Measurements from ENCODE around the gene REC114.
"Not testable (repeated sequence)": the region's sequence is repeated elsewhere in the genome, so short reads cannot be mapped to it uniquely, and the experiment has no call there.

REC114 gene

GRCh38 chr15:73442968-73443367 is at the start of gene REC114:
TSS of gene REC114 (plus strand) at chr15:73443164. CDS start at chr15:73443186, 22 bp downstream.
- H3K36me3 Mint-ChIP-seq (ENCODE audit: low read depth) = no peaks in the 10 kb centered on the region
- no peak within 1 kb of the TSS for H3K4me3 Mint-ChIP-seq
- TF ChIP-seq, protein P1, sequence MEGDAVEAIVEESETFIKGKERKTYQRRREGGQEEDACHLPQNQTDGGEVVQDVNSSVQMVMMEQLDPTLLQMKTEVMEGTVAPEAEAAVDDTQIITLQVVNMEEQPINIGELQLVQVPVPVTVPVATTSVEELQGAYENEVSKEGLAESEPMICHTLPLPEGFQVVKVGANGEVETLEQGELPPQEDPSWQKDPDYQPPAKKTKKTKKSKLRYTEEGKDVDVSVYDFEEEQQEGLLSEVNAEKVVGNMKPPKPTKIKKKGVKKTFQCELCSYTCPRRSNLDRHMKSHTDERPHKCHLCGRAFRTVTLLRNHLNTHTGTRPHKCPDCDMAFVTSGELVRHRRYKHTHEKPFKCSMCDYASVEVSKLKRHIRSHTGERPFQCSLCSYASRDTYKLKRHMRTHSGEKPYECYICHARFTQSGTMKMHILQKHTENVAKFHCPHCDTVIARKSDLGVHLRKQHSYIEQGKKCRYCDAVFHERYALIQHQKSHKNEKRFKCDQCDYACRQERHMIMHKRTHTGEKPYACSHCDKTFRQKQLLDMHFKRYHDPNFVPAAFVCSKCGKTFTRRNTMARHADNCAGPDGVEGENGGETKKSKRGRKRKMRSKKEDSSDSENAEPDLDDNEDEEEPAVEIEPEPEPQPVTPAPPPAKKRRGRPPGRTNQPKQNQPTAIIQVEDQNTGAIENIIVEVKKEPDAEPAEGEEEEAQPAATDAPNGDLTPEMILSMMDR (IDR thresholded peaks at IDR 0.05; ENCODE audit: unreplicated experiment in 3 of 3) = no peak
- no peaks in the 10 kb centered on the region for H3K4me1 Mint-ChIP-seq
- H3K27me3 Mint-ChIP-seq (ENCODE audit: low read depth) = peaks cover 17% of the 10 kb centered on the region
- no peak within 1 kb of the TSS for H3K27ac Mint-ChIP-seq
- peaks cover 6% of the 10 kb centered on the region for H3K9me3 Mint-ChIP-seq

- H3K27me3 Mint-ChIP-seq (ENCODE audit: low read depth) = peaks cover 52% of the 10 kb centered on the region
- peaks cover 4% of the 10 kb centered on the region for H3K4me1 Mint-ChIP-seq
- no peak overlapping the region for H3K27ac Mint-ChIP-seq
- no peaks in the 10 kb centered on the region for H3K36me3 Mint-ChIP-seq (ENCODE audit: low read depth)
- H3K4me3 Mint-ChIP-seq = no peak overlapping the region
- no peaks in the 10 kb centered on the region for H3K9me3 Mint-ChIP-seq
- TF ChIP-seq, protein P1 (IDR thresholded peaks at IDR 0.05; ENCODE audit: unreplicated experiment in 3 of 3) = no peak
These were observed 49.6 kb upstream of the REC114 start for GRCh38 chr15:73393336-73393735.

DNA sequence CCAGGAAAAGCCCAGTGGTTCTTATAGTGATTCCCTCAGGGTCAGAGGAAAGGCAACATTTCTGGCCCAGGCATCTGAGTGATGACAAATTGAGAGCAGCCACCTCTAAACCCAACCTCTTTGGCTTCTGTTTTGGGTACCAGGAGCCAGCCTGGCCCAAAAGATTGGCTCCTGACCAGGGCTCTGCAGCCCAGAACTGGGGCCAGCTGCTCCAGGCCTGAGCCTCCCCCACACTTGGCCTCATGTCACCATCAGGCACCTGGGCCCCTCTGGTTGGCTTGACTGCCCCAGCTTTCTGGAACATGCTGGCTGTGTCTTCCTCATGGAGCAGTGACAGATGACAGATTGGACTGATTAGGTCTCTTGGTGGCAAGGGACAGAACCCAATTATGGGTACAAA is 48.2 kb upstream of the REC114 start:
- Mint-ChIP-seq H3K9me3 (no peaks in the 10 kb centered on the region), H3K27me3 (ENCODE audit: low read depth) (peaks cover 47% of the 10 kb centered on the region), H3K4me1 (peaks cover 4% of the 10 kb centered on the region), H3K27ac (no peak overlapping the region), H3K4me3 (no peak overlapping the region), H3K36me3 (ENCODE audit: low read depth) (no peaks in the 10 kb centered on the region)
- TF ChIP-seq, protein P1 (IDR thresholded peaks at IDR 0.05; ENCODE audit: unreplicated experiment in 3 of 3) = no peak

DNA sequence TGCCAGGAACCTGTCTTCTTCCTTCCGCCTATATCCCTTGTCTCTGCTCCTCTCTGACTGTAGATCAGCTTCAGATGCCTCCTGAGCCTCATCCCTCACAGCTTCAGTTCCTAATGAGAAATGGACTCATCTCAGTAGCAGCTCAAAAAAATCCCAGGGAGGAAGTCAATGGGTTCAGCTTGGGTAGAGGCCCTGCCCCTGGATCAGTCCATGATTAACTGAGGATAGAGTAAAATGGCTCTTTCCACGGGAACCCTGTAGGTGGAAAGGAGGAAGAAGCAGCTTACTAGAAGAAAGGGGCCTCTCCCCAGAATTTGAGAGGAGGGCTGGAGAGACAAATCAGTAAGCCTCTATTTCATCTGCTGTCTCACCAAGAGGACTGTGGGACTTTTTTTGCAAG is 47.3 kb upstream of the REC114 start:
- Mint-ChIP-seq H3K27ac (no peak overlapping the region), H3K27me3 (ENCODE audit: low read depth) (peaks cover 39% of the 10 kb centered on the region), H3K4me1 (peaks cover 4% of the 10 kb centered on the region), H3K9me3 (no peaks in the 10 kb centered on the region), H3K4me3 (no peak overlapping the region), H3K36me3 (ENCODE audit: low read depth) (no peaks in the 10 kb centered on the region)
- TF ChIP-seq, protein P1 (IDR thresholded peaks at IDR 0.05; ENCODE audit: unreplicated experiment in 3 of 3) = no peak

DNA sequence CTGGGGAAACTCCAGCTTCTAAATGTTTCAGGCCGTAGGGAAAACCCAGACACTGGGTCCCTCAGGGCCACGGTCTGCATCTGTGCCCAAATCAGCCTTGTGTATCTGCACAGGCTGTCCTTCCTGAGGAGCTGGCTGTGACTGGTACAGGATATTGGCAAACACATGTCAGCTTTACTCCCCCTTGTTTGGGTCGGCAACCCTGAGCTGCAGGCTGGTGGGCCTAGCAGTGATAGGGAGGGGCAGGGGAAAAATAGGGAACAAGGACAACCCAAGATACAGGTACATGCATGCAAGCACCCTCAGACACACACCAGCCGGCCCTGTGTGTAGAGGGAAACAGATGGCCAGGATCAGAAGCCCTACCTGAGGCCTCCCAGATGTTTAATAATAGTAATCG is 45.5 kb upstream of the REC114 start:
- peaks cover 4% of the 10 kb centered on the region for H3K4me1 Mint-ChIP-seq
- H3K27ac Mint-ChIP-seq = no peak overlapping the region
- no peaks in the 10 kb centered on the region for H3K36me3 Mint-ChIP-seq (ENCODE audit: low read depth)
- TF ChIP-seq, protein P1 (IDR thresholded peaks at IDR 0.05; ENCODE audit: unreplicated experiment in 3 of 3) = no peak
- H3K4me3 Mint-ChIP-seq = no peak overlapping the region
- H3K9me3 Mint-ChIP-seq = no peaks in the 10 kb centered on the region
- peaks cover 26% of the 10 kb centered on the region for H3K27me3 Mint-ChIP-seq (ENCODE audit: low read depth)

- Mint-ChIP-seq H3K27me3 (ENCODE audit: low read depth) (peaks cover 15% of the 10 kb centered on the region), H3K9me3 (no peaks in the 10 kb centered on the region), H3K27ac (no peak overlapping the region), H3K4me1 (peaks cover under 1% of the 10 kb centered on the region), H3K4me3 (no peak overlapping the region), H3K36me3 (ENCODE audit: low read depth) (no peaks in the 10 kb centered on the region)
- TF ChIP-seq, protein P1 (IDR thresholded peaks at IDR 0.05; ENCODE audit: unreplicated experiment in 3 of 3) = no peak
These were observed 44.1 kb upstream of the REC114 start for GRCh38 chr15:73398861-73399260.

DNA sequence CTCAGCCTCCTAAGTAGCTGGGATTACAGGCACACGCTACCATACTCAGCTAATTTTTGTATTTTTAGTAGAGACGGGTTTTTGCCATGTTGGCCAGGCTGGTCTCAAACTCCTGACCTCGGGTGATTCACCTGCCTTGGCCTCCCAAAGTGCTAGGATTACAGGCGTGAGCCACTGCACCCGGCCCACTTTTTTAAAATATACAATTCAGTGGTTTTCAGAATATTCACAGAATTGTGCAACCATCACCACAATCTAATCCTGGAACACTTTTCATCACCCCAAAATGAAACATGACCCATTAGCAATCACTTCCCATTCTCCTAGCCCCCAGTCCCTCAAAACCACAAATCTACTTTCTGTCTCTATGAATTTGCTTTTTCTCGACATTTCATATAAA is 42.7 kb upstream of the REC114 start:
- not testable (repeated sequence) for H3K36me3 Mint-ChIP-seq (ENCODE audit: low read depth); H3K4me1 Mint-ChIP-seq; H3K27me3 Mint-ChIP-seq (ENCODE audit: low read depth); H3K27ac Mint-ChIP-seq; H3K4me3 Mint-ChIP-seq; H3K9me3 Mint-ChIP-seq

Measured in nephron (organoid).